SH-SY5Y (cell line): Measurements from ENCODE around the gene GADD45B.

ENCODE experiments used
- GATA2 ChIP-seq: IDR thresholded peaks from 2 replicates; pipeline ENCODE4 v1.6.1; 2011; ENCODE audit warnings: mild to moderate bottlenecking, low read depth, low read length
- GATA3 ChIP-seq: IDR thresholded peaks from 2 replicates; pipeline ENCODE4 v1.6.1; 2011; ENCODE audit warnings: low read depth, mild to moderate bottlenecking, low read length, moderate library complexity

Gene GADD45B

DNA sequence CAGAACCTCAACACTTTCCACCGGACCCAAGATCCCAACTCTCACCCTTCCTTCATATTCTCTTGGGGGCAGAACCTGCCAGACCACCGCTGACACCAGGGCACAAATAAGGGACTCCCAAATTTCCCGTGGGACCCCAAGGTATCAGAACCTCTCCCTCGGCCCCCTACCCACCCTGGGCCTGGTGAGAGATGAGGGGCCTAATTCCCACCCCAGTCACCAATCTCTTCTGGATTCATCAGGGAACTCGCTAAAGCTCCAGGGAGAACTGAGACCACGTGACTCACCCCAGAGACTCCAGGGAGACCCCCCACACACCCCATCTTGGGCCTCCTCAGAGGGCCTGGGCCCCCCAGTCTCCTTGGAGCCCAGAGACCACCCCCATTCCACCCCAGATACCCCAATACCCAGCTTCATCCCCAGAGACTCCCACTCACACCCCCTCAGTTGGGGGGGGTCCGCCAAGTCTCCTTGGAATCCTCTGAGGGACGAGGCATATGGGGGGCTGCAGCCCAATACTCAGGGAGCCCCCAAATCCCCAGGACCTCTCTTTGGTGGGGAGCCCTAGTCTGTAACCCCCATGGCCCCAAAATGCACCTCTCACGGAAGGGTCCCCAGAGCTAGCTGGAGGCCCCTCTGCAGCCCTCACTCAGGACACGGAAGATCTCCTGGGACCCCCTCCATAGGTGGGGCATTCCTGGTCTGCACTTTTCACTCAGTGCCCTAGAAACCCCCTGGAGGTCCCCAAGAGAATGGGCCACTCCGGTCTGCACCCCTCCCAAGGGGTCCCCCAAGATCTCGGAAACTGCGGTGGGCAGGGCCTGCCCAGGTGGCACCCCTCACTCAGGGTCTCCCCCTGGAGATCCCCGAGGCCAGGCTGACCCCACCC is 20.7 kb upstream of the GADD45B start:
- no peak for TF ChIP-seq GATA2
- no peak for TF ChIP-seq GATA3

DNA sequence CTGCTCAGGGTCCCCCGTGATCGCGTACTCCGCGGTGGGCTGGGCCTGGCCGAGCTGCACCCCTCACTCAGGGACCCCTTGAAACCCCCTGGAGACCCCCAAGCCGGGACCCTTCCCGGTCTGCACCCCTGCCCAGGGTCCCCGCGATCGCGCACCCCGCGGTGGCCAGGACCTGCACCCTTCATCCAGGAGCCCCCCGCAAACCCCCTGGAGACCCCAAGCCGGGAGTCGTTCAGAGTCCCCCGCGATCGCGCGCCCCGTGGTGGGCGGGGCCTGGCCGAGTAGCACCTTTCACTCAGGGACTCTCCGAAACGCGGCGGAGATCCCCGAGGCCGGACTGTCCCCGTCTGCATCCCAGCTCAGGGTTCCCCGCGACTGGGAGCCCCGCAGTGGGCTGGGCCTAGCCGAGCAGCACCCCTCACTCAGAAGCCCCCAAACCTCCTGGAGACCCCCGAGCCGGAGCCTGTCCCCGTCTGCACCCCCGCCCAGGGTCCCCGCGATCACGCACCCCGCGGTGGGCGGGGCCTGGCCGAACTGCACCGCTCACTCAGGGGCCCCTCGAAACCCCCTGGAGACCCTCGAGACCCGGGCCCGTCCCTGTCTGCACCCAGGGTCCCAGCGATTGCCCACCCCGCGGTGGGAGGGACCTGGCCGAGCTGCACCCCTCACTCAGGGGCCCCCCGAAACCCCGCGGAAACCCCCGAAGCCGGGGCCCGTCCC is 19.9 kb upstream of the GADD45B start:
- TF ChIP-seq GATA3 (no peak), GATA2 (no peak)

DNA sequence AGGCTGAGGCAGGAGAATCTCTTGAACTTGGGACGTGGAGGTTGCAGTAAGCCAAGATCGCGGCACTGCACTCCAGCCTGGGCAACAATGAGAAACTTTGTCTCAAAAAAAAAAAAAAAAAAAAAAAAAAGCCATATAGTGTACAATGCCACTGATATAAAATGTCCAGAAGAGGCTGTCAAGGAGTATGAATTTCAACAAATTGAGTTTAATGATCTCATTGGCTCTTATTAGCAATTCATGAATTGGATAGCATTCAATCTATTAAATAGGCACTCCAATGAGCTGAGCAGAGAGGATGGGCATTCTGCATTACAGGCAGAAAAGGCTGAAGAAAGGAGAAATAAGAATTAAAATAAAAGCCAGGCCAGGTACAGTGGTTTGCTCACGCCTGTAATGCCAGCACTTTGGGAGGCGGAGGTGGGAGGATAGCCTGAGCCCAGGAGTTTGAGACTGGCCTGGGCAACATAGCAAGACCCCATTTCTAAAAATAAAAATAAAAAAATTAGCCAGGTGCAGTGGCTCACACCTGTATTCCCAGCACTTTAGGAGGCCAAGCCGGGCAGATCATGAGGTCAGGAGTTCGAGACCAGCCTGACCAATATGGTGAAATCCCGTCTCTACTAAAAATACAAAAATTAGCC is 18.4 kb upstream of the GADD45B start:
- TF ChIP-seq GATA2: no peak
- no peak for TF ChIP-seq GATA3

DNA sequence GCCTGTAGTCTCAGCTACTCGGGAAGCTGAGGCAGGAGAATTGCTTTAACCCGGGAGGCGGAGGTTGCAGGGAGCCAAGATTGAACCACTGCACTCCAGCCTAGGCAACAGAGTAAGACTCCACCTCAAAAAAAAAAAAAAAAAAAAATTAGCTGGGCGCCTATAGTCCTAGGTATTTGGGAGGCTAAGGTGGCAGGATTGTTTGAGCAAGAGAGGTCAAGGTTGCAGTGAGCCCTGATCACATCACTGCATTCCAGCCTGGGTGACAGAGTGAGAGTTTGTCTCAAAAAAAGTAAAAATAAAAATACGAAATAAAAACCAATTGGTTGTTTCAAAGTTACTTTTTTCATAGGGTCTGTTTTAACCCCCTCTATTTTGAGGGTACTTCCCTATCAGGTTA is 17.9 kb upstream of the GADD45B start:
- TF ChIP-seq GATA2: no peak
- no peak for TF ChIP-seq GATA3

DNA sequence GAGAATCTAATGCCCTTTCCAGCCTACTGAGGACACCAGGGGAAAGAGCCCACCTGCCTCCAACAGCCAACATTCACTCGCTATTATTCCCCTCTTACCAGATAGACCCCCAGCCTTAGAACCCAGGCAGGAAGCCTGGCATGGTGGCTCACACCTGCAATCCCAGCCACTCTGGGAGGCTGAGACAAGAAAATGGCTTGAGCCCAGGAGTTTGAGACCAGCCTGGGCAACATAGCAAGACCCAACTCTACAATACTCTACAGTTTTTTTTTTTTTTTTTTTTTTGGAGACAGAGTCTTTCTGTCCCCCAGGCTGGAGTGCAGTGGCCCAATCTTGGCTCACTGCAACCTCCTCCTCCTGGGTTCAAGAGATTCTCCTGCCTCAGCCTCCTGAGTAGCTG is 15.7 kb upstream of the GADD45B start:
- TF ChIP-seq GATA2 (no peak), GATA3 (no peak)

DNA sequence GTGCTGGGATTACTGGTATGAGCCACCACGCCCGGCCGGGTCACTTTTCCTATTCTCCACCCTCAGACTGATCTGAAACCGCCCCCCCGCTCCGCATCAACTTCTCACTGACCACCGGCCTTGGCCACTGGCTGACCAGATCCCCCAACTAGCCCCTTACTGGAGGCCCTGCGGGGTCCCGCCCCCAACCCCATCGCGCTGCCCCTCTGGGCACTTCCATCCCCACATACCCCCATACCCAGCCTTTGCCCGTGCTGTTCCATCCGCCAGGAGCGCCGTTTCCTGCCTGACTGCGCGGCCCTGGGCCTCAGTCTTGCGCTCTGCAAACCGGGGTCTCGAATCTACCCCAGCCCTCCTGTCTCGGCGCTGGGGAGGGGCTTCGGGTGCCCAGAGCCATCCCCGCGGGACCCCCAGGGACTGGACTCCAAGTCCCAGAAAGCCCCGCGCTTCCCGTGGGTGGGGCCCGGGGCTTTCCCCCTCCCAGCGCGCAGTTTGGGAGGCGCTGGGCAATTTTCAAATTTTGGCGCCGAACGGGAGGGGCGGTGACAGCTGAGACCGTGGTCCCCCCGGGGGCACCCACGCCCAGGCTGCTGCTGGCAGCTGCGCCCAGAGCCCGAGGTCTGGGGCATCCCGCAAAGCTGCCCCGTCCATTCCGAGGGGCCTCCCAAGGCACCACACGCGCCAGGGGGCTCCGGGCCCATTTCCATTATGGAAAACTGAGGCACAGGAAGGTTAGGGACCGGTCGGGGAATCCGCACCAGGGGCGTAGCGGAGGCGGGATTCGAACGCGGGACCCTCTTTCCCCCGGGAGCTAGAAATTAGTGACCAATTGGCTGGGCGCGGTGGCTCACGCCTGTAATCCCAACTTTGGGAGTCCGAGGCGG is 13.9 kb upstream of the GADD45B start:
- TF ChIP-seq GATA3: no peak
- TF ChIP-seq GATA2: no peak

DNA sequence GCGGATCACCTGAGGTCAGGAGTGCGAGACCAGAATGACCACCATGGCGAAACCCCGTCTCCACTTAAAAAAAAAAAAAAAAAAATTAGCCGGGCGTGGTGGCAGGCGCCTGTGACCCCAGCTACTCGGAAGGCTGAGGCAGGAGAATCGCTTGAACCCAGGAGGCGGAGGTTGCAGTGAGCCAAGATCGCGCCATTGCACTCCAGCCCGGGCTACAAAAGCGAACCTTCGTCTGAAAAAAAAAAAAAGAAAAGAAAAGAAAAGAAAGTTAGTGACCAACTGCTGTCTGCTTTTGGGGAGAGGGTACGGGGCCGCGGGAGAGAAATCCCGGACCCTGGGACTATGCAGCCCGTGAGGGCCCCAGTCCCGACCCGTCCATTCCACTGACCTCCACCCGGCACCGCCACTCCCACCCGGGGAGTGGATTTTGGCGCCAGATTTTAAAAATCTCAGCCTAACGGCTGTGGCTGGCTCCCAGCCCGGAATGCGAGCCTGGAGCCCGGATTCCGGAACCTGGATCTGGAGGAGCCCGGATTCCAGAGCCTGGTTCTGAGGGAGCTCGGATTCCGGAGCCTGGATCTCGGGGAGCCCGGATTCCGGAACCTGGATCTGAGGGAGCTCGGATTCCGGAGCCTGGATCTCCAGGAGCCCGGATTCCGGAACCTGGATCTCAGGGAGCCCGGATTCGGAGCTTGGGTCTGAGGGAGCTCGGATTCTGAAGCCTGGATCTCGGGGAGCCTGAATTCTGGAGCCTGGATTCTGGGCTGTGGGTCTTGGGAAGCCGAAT is 13.1 kb upstream of the GADD45B start:
- no peak for TF ChIP-seq GATA2

DNA sequence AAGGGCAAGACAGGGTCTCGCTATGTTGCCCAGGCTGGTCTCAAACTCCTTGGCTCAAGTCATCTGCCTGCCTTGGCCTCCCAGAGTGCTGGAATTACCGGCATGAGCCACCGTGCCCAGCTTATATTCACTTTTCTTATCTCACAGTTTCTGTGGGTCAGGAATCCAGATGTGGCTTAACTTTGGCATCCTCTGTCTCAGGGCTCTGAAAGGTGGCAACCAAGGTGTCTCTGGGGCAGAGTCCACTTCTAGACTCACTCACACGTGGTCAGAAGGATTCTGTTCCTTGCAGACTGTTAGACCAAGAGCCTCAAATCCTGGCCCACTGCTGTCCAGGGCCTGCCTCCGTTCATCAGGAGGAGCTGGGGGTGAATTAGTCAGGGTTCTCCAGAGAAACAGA is 11.5 kb upstream of the GADD45B start:
- TF ChIP-seq GATA2: no peak

DNA sequence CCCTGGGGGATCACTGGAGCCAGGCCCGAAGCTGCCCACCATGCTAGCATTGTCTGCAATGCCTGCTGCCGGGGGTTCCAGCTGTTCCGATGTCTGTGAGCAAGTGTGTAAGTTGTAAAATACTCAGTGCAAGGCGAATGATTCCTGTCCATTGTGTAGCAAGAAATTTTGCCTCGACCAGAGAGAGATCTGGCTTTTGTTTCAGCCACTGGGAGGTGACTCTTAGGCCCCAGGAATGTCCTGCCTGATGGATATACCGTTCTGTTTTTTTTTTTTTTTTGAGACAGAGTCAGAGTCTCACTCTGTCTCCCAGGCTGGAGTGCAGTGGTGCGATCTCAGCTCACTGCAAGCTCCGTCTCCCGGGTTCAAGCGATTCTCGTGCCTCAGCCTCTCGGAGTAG is 7.3 kb upstream of the GADD45B start:
- TF ChIP-seq GATA3: no peak
- no peak for TF ChIP-seq GATA2

DNA sequence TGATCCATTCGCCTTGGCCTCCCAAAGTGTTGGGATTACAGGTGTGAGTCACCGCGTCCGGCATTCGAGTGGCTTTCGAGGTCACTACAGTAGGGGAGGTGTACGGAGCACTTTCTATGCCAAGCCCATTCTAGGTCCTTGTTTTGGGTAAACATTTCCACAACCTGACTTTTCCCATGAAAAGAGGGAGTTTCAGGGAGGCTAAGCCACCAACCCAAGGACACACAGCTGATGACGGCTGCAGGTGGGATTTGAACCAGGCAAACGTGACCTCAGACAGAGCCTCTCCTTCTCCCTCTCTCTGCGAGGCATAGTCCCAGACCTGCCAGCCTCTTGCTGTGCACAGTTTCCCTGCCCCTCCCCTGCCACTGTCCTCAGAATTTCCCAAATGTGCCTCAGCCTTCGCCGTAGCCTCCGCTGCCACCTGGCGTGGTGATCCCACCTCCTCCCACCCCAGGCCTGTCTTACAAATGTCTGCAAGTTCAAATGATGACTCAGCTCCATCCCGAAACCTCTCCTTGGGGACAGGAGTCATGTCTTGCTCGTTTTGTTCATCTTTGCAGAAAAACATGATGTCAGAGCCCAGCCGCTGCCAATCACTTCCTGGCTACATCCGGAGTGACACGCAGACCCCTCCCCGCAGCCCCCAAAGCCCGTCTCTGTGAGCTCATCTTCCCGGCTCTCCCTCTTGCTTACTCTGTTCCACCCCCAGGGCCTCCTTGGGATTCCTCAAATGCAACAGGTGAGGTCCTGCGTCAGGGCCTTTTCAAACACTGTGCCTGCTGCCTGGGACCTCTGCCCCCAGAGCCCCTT is 6.6 kb upstream of the GADD45B start:
- TF ChIP-seq GATA2: no peak
- TF ChIP-seq GATA3: no peak

DNA sequence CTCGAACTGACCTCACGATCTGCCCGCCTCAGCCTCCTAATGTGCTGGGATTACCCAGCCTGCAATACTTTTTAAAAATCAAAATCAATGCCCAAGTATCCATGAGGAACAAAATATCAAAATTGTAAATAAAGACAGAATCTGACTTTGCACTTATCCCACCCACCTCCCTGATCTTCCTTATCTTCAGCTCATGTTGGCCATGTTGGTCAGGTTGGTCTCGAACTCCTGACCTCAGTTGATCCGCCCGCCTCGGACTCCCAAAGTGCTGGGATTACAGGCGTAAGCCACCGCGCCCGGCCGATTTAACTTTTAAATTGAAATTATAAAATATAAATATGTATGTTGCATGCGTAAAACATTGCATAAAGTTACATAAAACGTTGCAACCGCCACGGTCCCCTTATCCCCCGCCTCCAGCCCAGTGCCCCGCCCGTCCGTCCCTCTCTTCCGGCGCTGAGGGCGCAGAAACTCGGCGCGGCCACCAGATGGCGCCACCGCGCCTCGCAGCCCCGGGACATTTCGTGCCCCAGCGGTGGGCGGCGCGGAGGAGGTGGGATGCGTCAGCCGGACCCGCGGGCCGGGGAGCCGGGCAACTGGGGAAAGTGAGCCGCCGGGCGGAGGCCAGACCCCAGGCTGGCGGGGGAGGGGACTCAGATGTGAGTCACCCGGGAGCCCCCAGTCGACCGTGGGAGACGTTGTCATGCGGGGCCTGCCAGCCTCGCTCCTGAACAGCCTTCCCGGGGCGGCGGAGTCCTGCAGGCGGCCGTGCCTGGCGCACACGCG is 1.5 kb upstream of the GADD45B start:
- no peak for TF ChIP-seq GATA3
- TF ChIP-seq GATA2: no peak
